Measurements from ENCODE around the gene ENTPD8.

ENTPD8 gene

DNA sequence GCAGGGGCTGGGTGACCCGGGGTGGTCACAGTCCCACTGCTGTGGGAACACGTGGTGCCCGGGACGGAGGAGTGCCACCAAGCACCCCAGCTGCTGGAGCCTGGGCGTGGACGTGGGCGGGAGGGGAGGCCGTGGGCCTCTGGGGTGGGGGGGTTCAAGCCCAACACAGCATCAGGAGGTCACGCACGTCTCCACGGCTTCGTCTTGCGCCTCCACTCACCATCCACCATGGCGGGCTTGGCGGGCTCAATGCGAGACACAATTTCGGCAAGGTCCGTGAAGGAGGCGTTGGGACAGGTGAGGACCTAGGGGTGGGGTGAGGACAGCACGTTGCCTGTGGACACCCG, 20.1 kb upstream of the ENTPD8 start:
- TF ChIP-seq POLR2A (IDR thresholded peaks at IDR 0.05; ENCODE audit: extremely low read depth, insufficient read length) (no peak), MYC (IDR thresholded peaks at IDR 0.05; ENCODE audit: low read depth, low read length) (no peak)
- TF ChIP-seq, protein P1, sequence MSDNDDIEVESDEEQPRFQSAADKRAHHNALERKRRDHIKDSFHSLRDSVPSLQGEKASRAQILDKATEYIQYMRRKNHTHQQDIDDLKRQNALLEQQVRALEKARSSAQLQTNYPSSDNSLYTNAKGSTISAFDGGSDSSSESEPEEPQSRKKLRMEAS (IDR thresholded peaks at IDR 0.05; ENCODE audit: low read depth, low read length): no peak
- TF ChIP-seq, protein P2, sequence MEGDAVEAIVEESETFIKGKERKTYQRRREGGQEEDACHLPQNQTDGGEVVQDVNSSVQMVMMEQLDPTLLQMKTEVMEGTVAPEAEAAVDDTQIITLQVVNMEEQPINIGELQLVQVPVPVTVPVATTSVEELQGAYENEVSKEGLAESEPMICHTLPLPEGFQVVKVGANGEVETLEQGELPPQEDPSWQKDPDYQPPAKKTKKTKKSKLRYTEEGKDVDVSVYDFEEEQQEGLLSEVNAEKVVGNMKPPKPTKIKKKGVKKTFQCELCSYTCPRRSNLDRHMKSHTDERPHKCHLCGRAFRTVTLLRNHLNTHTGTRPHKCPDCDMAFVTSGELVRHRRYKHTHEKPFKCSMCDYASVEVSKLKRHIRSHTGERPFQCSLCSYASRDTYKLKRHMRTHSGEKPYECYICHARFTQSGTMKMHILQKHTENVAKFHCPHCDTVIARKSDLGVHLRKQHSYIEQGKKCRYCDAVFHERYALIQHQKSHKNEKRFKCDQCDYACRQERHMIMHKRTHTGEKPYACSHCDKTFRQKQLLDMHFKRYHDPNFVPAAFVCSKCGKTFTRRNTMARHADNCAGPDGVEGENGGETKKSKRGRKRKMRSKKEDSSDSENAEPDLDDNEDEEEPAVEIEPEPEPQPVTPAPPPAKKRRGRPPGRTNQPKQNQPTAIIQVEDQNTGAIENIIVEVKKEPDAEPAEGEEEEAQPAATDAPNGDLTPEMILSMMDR (IDR thresholded peaks at IDR 0.05; ENCODE audit: low read depth, low read length): no peak
- DNase-seq (ENCODE audit: low read depth): no peak
- no peak overlapping the region for H3K4me3 ChIP-seq (ENCODE audit: low read depth, low read length)

DNA sequence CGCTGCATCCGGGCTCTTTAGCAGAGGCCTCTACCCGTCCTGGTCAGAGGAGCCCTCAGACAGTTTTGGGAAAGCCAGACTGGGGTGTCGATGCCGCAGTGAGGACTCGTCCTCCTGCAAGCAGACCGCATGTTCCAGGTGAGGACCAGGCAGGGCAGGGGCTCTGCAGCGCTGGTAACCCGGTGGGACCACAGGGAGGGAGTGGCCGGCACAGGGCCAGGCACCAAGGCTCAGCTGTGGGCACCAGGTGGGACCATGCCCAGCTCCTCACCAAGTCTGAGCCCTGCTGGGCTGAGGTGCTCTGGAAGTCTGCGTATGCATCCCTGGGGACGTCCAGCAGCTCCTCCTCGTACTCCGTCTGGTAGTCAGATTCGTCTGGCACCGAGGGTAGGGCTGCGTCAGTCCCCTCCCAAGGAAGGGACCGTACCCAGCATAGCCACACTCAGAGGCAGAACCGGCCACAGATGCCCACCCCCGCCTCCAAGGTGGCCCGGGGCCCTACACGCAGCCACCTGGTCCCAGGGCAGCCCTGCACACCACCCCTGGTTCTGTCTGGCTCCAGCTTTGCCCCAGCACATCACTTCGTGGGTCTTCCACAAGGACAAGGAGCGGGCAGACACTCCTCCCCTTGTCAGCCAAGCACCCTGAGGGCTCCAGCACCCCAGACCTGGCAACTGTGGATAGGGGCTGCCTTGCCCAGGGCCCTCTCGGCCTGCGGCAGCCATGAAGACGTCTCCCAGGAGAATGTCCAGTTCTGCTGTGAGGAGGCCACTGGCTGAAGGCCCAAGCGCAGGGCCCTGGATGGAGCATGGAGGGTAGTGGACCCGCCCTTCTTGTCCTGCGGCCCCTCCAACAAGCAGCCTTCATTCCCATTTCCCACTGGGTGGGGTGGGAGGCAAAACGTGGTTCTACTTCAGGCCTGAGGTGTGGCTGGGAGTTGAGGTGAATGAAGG, 19.5 kb upstream of the ENTPD8 start:
- no peak overlapping the region for H3K4me3 ChIP-seq (ENCODE audit: low read depth, low read length)
- TF ChIP-seq, protein P1 (IDR thresholded peaks at IDR 0.05; ENCODE audit: low read depth, low read length): no peak
- no peak for TF ChIP-seq MYC (IDR thresholded peaks at IDR 0.05; ENCODE audit: low read depth, low read length)
- no peak for TF ChIP-seq POLR2A (IDR thresholded peaks at IDR 0.05; ENCODE audit: extremely low read depth, insufficient read length)
- TF ChIP-seq, protein P2 (IDR thresholded peaks at IDR 0.05; ENCODE audit: low read depth, low read length): no peak
- no peak for DNase-seq (ENCODE audit: low read depth)

DNA sequence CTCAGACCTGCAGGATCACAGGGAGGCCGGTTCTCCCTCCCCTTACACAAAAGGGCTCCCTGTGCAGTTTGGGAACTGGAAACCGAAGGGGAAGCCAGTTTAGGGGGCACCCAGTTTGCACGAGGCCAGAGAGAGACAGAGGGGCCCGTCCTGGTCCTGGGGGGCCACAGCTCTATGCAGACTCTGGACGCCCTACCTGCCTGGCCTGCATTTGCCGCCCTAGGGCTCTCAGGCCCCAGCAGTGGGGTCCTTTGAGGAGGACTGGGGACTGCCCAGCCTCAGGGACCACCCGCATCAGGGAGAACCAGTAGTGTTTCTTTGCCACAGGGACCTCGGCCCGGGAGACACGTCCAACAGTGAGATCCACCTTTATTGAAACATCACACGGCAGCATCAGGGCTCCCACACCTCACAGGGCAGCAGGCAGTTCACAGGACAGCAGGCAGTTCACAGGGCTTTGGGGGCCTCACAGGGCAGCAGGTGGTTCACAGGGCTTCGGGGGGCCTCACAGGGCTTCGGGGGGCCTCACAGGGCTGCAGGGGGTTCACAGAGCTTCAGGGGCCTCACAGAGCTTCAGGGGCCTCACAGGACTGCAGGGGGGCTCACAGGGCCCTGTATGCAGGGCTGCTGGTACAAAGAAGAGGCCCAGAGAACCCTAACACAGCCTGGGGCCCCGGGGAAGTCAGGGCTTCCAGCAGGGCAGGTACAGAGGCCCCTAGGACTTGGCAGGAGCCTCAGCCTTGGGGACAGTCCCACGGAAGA, 18.6 kb upstream of the ENTPD8 start:
- DNase-seq (ENCODE audit: low read depth): no peak
- no peak overlapping the region for H3K4me3 ChIP-seq (ENCODE audit: low read depth, low read length)
- TF ChIP-seq, protein P2 (IDR thresholded peaks at IDR 0.05; ENCODE audit: low read depth, low read length): no peak
- TF ChIP-seq, protein P1 (IDR thresholded peaks at IDR 0.05; ENCODE audit: low read depth, low read length): no peak
- TF ChIP-seq POLR2A (IDR thresholded peaks at IDR 0.05; ENCODE audit: extremely low read depth, insufficient read length) (no peak), MYC (IDR thresholded peaks at IDR 0.05; ENCODE audit: low read depth, low read length) (no peak)

DNA sequence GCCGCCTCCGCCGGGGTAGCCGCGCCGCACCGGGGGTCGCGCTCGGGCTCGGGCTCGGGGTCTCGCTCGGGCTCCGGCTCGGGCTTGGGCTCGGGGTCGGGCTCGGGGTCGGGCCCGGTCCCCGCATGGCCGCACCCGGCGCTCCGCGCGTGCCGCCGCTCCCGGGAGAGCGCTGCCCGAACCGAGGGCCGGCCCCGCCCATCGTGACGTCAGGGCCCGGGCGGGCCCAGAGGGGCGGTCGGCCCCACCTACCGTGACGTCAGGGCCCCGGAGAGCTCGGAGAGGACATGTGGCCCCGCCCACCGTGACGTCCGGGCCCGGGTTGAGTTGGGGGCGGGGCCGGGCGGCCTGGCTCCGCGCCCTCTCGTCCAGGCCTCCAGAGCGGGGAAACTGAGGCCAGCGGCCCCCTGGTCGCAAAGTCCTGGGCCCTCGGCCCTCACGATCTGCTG, 18.0 kb upstream of the ENTPD8 start, which contains the start of gene NSMF:
Gene NSMF (minus strand): TSS at position 183 of the 449 bp plus-strand sequence. CDS start 232 bp downstream, outside the sequence.
- DNase-seq (ENCODE audit: low read depth): peak; percentile 84
- peak within 1 kb of the TSS; percentile 55 for H3K4me3 ChIP-seq (ENCODE audit: low read depth, low read length)
- TF ChIP-seq MYC (IDR thresholded peaks at IDR 0.05; ENCODE audit: low read depth, low read length) (peak; percentile 51; the same call in 1 of the 2 replicates), POLR2A (IDR thresholded peaks at IDR 0.05; ENCODE audit: extremely low read depth, insufficient read length) (peak; percentile 88)
- TF ChIP-seq, protein P1 (IDR thresholded peaks at IDR 0.05; ENCODE audit: low read depth, low read length): no peak; the same call in none of the 2 replicates
- TF ChIP-seq, protein P2 (IDR thresholded peaks at IDR 0.05; ENCODE audit: low read depth, low read length): no peak

DNA sequence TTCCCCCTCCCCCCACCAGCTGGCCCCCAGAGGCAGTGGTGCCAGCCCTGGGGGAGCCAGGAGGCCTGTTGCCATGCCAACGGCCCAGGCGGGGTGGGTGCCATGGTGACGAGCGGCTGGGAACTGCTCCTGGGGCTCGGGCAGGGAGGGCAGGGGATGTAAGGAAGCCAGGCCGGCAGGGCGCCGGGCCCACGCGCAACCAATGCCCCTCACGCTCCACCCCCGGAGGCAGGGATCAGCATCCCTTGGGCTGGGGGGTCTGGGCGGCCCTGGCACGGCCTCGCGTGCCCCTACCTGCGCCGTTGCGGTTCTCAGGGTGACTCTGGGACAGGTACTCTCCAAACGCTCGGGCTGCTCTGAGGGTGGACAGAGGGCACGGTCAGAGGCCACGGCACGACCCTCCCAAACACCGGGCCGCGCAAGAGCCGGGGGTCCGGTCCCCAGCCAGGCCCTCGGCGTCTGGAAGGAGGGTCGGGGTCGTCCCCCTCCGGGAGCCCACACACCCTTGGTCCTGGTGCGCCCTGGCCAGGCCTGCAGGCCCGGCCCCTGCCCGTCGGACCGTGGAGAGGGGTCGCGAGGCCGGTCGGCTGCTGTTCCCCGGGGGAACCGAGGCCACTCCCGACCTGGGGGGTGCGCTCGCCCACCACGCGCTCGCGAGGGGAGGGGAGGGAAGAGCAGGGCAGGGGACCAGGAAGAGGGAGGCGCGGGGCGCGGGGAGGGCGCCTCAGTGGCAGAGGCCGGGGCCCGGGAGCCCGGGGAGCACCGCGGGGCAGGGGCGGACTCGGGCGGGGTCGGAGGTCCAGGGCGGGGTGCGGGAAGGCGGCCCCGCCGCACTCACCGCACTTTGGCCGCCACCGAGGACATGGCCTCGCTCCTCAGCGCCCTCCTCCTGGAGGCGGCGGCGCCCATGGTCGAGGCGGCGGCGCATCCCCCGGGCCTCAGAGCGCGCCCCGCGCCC, 17.3 kb upstream of the ENTPD8 start:
- peak; percentile 39 for DNase-seq (ENCODE audit: low read depth)
- H3K4me3 ChIP-seq (ENCODE audit: low read depth, low read length): peak overlapping the region; percentile 55
- TF ChIP-seq, protein P1 (IDR thresholded peaks at IDR 0.05; ENCODE audit: low read depth, low read length): no peak
- TF ChIP-seq, protein P2 (IDR thresholded peaks at IDR 0.05; ENCODE audit: low read depth, low read length): no peak
- no peak for TF ChIP-seq MYC (IDR thresholded peaks at IDR 0.05; ENCODE audit: low read depth, low read length)
- TF ChIP-seq POLR2A (IDR thresholded peaks at IDR 0.05; ENCODE audit: extremely low read depth, insufficient read length): no peak
